OCI-LY1 (cell line): ENCODE results near the gene CDK11A.
"Not testable (repeated sequence)": the region's sequence is repeated elsewhere in the genome, so short reads cannot be mapped to it uniquely, and the experiment has no call there.

Experiments
- H2AFZ ChIP-seq: fragments of 200-600 bp; sonication (generic), shearing (Covaris generic); 2 replicates; pipeline ENCODE4 v1.6.0; 2014; ENCODE audit warnings: antibody characterized with exemption, mild to moderate bottlenecking, low read length
- H3F3A ChIP-seq: fragments of 200-600 bp; sonication (generic), shearing (Covaris generic); 2 replicates; pipeline ENCODE4 v1.6.0; 2014; ENCODE audit warnings: mild to moderate bottlenecking, antibody characterized with exemption, low read length, moderate library complexity; ENCODE audit not compliant: insufficient read depth
- H3K27ac ChIP-seq: fragments of 200-600 bp; sonication (generic); 2 replicates; pipeline ENCODE4 v1.5.1; 2014; ENCODE audit warnings: low read length, mixed run types, mild to moderate bottlenecking, low read depth; ENCODE audit not compliant: poor library complexity, severe bottlenecking
- H3K27me3 ChIP-seq: fragments of 200-600 bp; sonication (generic); 2 replicates; pipeline ENCODE4 v1.6.0; 2014; ENCODE audit warnings: antibody characterized with exemption, mild to moderate bottlenecking, low read length, moderate library complexity; ENCODE audit not compliant: insufficient read depth
- H3K36me3 ChIP-seq: fragments of 200-600 bp; sonication (generic); 2 replicates; pipeline ENCODE4 v1.6.1; 2014; ENCODE audit warnings: mild to moderate bottlenecking, antibody characterized with exemption, low read length, moderate library complexity, mixed read lengths; ENCODE audit not compliant: insufficient read depth
- H3K4me1 ChIP-seq: fragments of 200-600 bp; sonication (generic); 2 replicates; pipeline ENCODE4 v1.5.1; 2014; ENCODE audit warnings: mild to moderate bottlenecking, low read length, moderate library complexity; ENCODE audit not compliant: insufficient read depth, severe bottlenecking
- H3K4me2 ChIP-seq: fragments of 200-600 bp; sonication (generic), shearing (Covaris generic); 2 replicates; pipeline ENCODE4 v1.6.1; 2014; ENCODE audit warnings: low read length
- H3K4me3 ChIP-seq: fragments of 200-600 bp; sonication (generic); 2 replicates; pipeline ENCODE4 v1.5.1; 2014; ENCODE audit warnings: low read length, low read depth, mild to moderate bottlenecking, mixed read lengths; ENCODE audit not compliant: poor library complexity, severe bottlenecking
- H3K79me2 ChIP-seq: fragments of 200-600 bp; shearing (Covaris generic); 2 replicates; pipeline ENCODE4 v1.6.1; 2016; ENCODE audit warnings: mixed run types, low read length, mixed read lengths; ENCODE audit not compliant: insufficient read depth
- H3K9ac ChIP-seq: fragments of 200-600 bp; sonication (generic), shearing (Covaris generic); 2 replicates; pipeline ENCODE4 v1.6.1; 2014; ENCODE audit warnings: mild to moderate bottlenecking, low read length, mixed read lengths
- H3K9me2 ChIP-seq: fragments of 200-600 bp; sonication (generic), shearing (Covaris generic); 2 replicates; pipeline ENCODE4 v1.6.1; 2014; ENCODE audit warnings: low read depth, mild to moderate bottlenecking, low read length, mixed read lengths
- H3K9me3 ChIP-seq: fragments of 200-600 bp; shearing (Covaris generic); 2 replicates; pipeline ENCODE4 v1.6.1; 2014; ENCODE audit warnings: low read length, mixed read lengths
- H4K20me1 ChIP-seq: fragments of 200-600 bp; sonication (generic), shearing (Covaris generic); 2 replicates; pipeline ENCODE4 v1.6.0; 2016; ENCODE audit warnings: mild to moderate bottlenecking, low read length; ENCODE audit not compliant: insufficient read depth
- CTCF ChIP-seq: fragments of 200-600 bp; sonication (generic), shearing (Covaris generic); IDR thresholded peaks from 2 replicates; pipeline ENCODE4 v1.5.1; 2017; ENCODE audit warnings: mild to moderate bottlenecking, antibody characterized with exemption, low read length, moderate library complexity, mixed read lengths
- EZH2 ChIP-seq: fragments of 200-600 bp; sonication (generic), shearing (Covaris generic); IDR thresholded peaks from 2 replicates; pipeline ENCODE4 v1.8.0; 2017; ENCODE audit warnings: borderline replicate concordance, mixed run types, mild to moderate bottlenecking, antibody characterized with exemption, low read length, moderate library complexity, mixed read lengths

CDK11A gene

DNA sequence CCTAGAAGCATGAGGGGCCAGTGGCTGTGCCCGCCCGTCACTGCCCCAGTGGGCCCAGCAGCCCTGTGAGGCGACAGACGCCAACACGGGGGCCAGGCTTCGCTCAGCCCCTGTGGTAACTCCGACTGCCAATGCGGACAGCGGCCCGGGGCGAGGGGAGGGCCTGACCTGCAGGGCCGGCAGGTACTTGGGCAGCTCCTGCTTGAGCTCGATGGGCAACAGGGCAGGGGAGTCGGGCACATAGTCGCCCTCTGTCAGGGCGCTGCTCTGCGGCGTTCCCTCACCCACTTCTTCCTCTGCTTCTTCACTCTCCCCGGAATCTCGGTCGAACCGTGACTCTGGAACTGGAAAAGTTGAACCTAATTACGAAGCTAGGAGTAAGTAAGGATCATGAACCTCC, 16.9 kb downstream of the CDK11A start:
- not testable (repeated sequence) for H3K4me1 ChIP-seq, H3K36me3 ChIP-seq, H3K9me3 ChIP-seq, H3K27ac ChIP-seq, H2AFZ ChIP-seq, H3F3A ChIP-seq, H4K20me1 ChIP-seq, H3K79me2 ChIP-seq, H3K9ac ChIP-seq, H3K9me2 ChIP-seq, H3K27me3 ChIP-seq, H3K4me3 ChIP-seq, H3K4me2 ChIP-seq

DNA sequence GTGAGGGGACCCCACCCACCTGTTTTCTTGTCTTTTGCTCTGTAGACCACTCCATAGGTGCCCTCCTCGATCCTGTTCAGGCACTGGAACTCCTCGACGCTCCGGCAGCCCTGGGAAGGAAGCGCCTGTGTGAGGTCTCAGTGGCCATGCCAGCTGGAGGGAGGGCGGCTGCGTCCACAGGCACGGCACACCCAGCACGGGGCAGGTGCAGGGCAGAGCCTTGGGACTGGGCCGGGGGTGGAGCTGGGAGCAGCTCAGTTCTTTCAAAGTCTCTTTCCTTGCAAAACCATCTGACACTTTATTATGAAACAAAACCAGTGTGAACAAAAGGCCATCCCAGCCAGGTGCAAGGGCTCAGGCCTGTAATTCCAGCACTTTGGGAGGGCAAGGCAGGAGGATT, 18.5 kb downstream of the CDK11A start:
- H3K9me2 ChIP-seq, H3K79me2 ChIP-seq, H3K9ac ChIP-seq, H2AFZ ChIP-seq, H3K9me3 ChIP-seq, H3K36me3 ChIP-seq, H3K4me2 ChIP-seq, H3F3A ChIP-seq, H3K27me3 ChIP-seq, H3K27ac ChIP-seq, H3K4me3 ChIP-seq, H4K20me1 ChIP-seq, H3K4me1 ChIP-seq: not testable (repeated sequence)

DNA sequence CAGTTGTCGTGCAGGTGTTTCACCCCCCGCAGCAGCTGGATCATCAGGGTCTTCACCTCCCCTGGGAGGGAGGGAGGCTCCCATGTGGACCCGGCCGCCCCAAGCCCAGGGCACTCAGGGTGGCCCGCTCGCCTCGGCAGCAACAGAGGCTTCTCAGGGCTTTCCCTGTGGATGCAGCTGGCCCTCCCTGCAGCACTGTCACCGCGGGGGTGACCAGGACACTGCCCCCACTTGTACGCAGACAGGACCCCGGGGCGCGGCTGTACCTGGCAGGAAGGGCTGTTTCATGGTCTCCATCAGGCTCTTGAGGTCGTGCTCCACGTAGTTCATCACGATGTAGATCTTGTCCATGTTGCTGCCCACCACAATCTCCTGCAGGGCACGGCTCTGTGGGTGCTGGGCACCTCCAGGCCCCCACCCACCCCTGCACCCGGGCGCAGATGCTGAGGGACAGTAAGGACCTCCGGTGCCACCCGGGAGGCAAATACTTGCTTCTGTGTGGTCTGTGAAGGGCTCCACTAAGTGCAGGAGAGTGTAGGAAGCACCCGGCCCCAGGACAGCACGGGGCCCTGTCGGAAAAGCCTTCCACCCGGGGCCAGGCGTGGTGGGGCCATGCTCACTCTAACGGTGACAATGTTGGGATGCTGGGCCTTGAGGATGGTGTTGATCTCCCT, 19.7 kb downstream of the CDK11A start:
- H3K9ac ChIP-seq, H3F3A ChIP-seq, H3K4me1 ChIP-seq, H3K36me3 ChIP-seq, H3K27ac ChIP-seq, H3K79me2 ChIP-seq, H4K20me1 ChIP-seq, H3K4me3 ChIP-seq, H3K9me2 ChIP-seq, H3K4me2 ChIP-seq, H2AFZ ChIP-seq, H3K9me3 ChIP-seq, H3K27me3 ChIP-seq: not testable (repeated sequence)

DNA sequence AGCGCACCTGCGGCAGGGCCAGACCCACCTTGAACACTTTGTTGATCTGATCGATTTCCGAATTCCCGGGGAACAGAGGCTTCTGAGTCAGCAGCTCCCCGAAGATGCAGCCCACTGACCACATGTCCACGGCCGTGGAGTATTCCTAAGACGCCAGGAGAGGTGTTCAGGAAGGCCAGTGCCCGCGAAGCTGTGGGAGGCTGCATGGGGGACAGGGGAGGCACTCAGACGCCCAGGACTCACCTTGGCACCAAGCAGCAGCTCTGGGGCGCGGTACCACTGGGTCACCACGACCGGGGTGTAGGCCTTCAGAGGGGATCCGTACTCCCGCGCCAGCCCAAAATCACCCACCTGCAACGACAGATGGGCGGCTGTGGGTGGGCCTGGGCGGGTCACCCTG, 20.4 kb downstream of the CDK11A start:
- Histone ChIP-seq H3K79me2 (no peaks in the 10 kb centered on the region), H3K4me2 (no peak overlapping the region), H2AFZ (no peak overlapping the region), H3K9me2 (no peaks in the 10 kb centered on the region), H3K36me3 (no peaks in the 10 kb centered on the region), H3K9me3 (no peaks in the 10 kb centered on the region), H3K9ac (no peak overlapping the region), H3K4me1 (no peaks in the 10 kb centered on the region), H3F3A (no peaks in the 10 kb centered on the region), H3K4me3 (no peak overlapping the region), H4K20me1 (no peaks in the 10 kb centered on the region), H3K27ac (no peak overlapping the region), H3K27me3 (no peaks in the 10 kb centered on the region)
- TF ChIP-seq EZH2 (no peak), CTCF (no peak)

DNA sequence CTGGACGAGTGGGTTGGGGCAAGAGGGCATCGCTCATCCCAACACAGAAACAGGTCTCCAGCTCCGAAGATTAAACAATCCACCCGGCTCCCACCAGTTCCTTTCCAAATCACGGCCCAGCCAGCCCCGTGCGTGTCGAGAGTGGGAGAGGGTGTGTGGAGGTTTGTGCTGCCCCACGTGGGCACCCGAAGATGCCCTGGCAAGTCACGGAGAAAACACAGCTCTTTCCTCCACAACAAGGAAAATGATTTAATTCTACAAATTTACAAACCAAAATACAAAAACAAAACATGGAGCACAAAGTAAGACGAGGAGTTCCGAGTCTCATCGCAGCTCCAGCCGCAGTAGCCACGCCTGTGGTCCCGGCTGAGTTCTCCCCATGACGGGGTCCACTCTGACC, 21.7 kb downstream of the CDK11A start:
- not testable (repeated sequence) for H2AFZ ChIP-seq, H3K27me3 ChIP-seq, H4K20me1 ChIP-seq, H3K27ac ChIP-seq, H3F3A ChIP-seq, H3K4me3 ChIP-seq, H3K4me1 ChIP-seq, H3K9ac ChIP-seq, H3K36me3 ChIP-seq, H3K4me2 ChIP-seq, H3K9me2 ChIP-seq, H3K79me2 ChIP-seq, H3K9me3 ChIP-seq

DNA sequence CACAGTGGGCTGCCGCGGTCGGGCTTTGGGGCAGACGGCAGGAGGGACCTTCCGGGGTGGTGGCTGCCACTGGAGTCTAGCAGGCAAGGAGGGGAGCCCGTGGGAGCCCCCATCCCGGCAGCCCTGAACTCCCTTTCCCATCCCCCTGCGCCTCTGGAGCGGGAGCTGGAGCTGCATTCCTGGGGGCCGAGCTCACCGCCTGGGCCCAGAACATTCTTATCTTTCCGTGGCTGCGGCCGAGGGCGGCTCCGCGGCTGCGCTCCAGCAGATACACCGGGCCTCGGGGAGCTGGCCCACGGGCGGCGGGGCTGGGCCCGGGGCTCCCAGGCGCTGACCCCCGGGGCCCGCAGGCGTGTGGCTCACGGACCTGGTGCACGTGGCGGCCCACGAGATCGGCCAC, 23.6 kb downstream of the CDK11A start:
- H3K9me2 ChIP-seq, H3K27ac ChIP-seq, H3K4me1 ChIP-seq, H3K9ac ChIP-seq, H3K9me3 ChIP-seq, H3K27me3 ChIP-seq, H3K4me3 ChIP-seq, H3K4me2 ChIP-seq, H4K20me1 ChIP-seq, H2AFZ ChIP-seq, H3K36me3 ChIP-seq, H3F3A ChIP-seq, H3K79me2 ChIP-seq: not testable (repeated sequence)

- not testable (repeated sequence) for H3K9ac ChIP-seq, H3F3A ChIP-seq, H3K9me2 ChIP-seq, H3K36me3 ChIP-seq, H4K20me1 ChIP-seq, H3K9me3 ChIP-seq, H3K27ac ChIP-seq, H3K4me1 ChIP-seq, H2AFZ ChIP-seq, H3K79me2 ChIP-seq, H3K4me3 ChIP-seq, H3K4me2 ChIP-seq, H3K27me3 ChIP-seq
These were observed 24.1 kb downstream of the CDK11A start for GRCh38 chr1:1700067-1700466.
